PC-3 (cell line): ENCODE measurements around the gene TTLL7. TPM values are rescaled to one million over a fixed set of nuclear protein-coding genes. Genes with fewer than 3 reads are reported as not detected.

Experiments
- ATAC-seq: fragments of 200-7000 bp; cut with Tn5 transposase; 2 replicates; pipeline ENCODE4 v1.9.1; 2020; ENCODE audit warnings: mild to moderate bottlenecking, moderate library complexity
- BruUV-seq: library from RNA; stranded (reverse); fragments of 400-500 nt; replicated peaks from 2 replicates; lab custom pipeline; 2021; lab: Mats Ljungman, UMichigan
- CTCF ChIA-PET: fragments of 300-600 bp; sonication (Branson Sonifier 250); formaldehyde crosslinking; loops from one replicate; lab custom pipeline; 2022; ENCODE audit warnings: antibody characterized with exemption; lab: Charles Lee
- POLR2A ChIA-PET: fragments of 300-600 bp; sonication (Branson Sonifier 250); formaldehyde crosslinking; loops from one replicate; lab custom pipeline; 2022; ENCODE audit warnings: antibody characterized with exemption; ENCODE audit not compliant: unreplicated experiment; lab: Charles Lee
- DNase-seq: peaks from one replicate; pipeline ENCODE4 v3.0.0-alpha.2; 2015
- H2AFZ ChIP-seq: fragments of 300-600 bp; sonication (generic); 2 replicates; pipeline ENCODE4 v1.6.0; 2016; ENCODE audit warnings: antibody characterized with exemption, low read length
- H3F3A ChIP-seq: fragments of 300-600 bp; sonication (generic); one replicate; pipeline ENCODE4 v1.6.0; 2017; ENCODE audit warnings: antibody characterized with exemption, low read length, control low read depth, mild to moderate bottlenecking; ENCODE audit not compliant: unreplicated experiment
- H3K27ac ChIP-seq: fragments of 300-600 bp; sonication (generic); 2 replicates; pipeline ENCODE4 v1.5.1; 2016; ENCODE audit warnings: mild to moderate bottlenecking, low read length
- H3K27me3 ChIP-seq: fragments of 300-600 bp; sonication (generic); 2 replicates; pipeline ENCODE4 v1.6.1; 2016; ENCODE audit warnings: low read length, mixed read lengths
- H3K36me3 ChIP-seq: fragments of 300-600 bp; sonication (generic); 2 replicates; pipeline ENCODE4 v1.6.1; 2016; ENCODE audit warnings: low read depth, mixed run types, low read length, mixed read lengths
- H3K4me1 ChIP-seq: fragments of 300-600 bp; sonication (generic); 2 replicates; pipeline ENCODE4 v1.5.1; 2016; ENCODE audit warnings: low read length; ENCODE audit not compliant: insufficient read depth
- H3K4me2 ChIP-seq: fragments of 300-600 bp; sonication (generic); 2 replicates; pipeline ENCODE4 v1.6.0; 2016; ENCODE audit warnings: low read length
- H3K4me3 ChIP-seq: fragments of 300-600 bp; sonication (generic); 2 replicates; pipeline ENCODE4 v1.5.1; 2016; ENCODE audit warnings: mild to moderate bottlenecking, low read length, mixed read lengths
- H3K79me2 ChIP-seq: fragments of 300-600 bp; sonication (generic); 2 replicates; pipeline ENCODE4 v1.6.1; 2017; ENCODE audit warnings: low read length, mixed read lengths
- H3K9ac ChIP-seq: fragments of 300-600 bp; sonication (generic); 2 replicates; pipeline ENCODE4 v1.6.0; 2016; ENCODE audit warnings: mild to moderate bottlenecking, low read length
- H3K9me2 ChIP-seq: fragments of 300-600 bp; sonication (generic); replicated peaks from 2 replicates; pipeline ENCODE4 v1.6.1; 2016; ENCODE audit warnings: mixed run types, low read length, mixed read lengths
- H3K9me3 ChIP-seq: fragments of 300-600 bp; sonication (generic); 2 replicates; pipeline ENCODE4 v1.6.1; 2016; ENCODE audit warnings: low read length, mixed read lengths
- H4K20me1 ChIP-seq: fragments of 300-600 bp; sonication (generic); 2 replicates; pipeline ENCODE4 v1.6.1; 2016; ENCODE audit warnings: low read length, mixed read lengths
- EZH2 ChIP-seq: fragments of 300-600 bp; sonication (generic); IDR thresholded peaks from one replicate; pipeline ENCODE4 v1.6.1; 2017; ENCODE audit warnings: antibody characterized with exemption, mild to moderate bottlenecking, low read length; ENCODE audit not compliant: unreplicated experiment
- EZH2phosphoT487 ChIP-seq: fragments of 300-600 bp; sonication (generic); IDR thresholded peaks from 2 replicates; pipeline ENCODE4 v1.6.1; 2018; ENCODE audit warnings: mild to moderate bottlenecking, antibody characterized with exemption, low read length, borderline replicate concordance
- intact Hi-C: fragments of 100-400 bp; cut with micrococcal nuclease; formaldehyde crosslinking; loops from 2 replicates; pipeline ENCODE4 v1.9.0; 2023
- total RNA-seq: library from RNA; depleted of rRNA; stranded (reverse); fragments of >200 nt; gene quantifications from 2 replicates; pipeline ENCODE4 v1.2.3, GENCODE V29; 2014
- TF ChIP-seq, protein P1 (sequence below): fragments of 300-600 bp; sonication (generic); conservative IDR thresholded peaks from 2 replicates; pipeline ENCODE4 v1.5.1; 2017; ENCODE audit warnings: antibody characterized with exemption, low read depth, mild to moderate bottlenecking, low read length

The TTLL7 gene
- total RNA-seq, 1 experiment from 2014 or later, result 3.8 TPM

DNA sequence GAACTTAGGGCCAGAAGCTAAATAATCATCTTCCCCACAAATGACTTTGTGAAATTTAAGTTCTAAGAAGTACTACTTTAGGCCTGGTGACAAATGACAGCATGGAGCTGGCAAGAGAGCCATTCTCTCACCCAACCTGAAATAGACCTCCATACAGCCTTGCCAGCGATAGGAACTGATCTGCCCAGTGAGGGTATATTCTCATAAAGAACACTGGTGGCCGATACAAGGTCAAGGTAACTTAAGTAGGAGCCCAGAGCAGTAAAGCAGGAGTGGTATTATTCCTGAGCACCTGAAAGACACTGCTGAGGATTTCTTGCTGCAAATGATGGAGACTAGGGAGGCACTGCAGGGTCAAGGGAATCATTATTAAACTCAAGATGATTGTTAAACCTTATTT is 2.6 kb upstream of the TTLL7 start:
- Histone ChIP-seq H3K9me2 (no peaks in the 10 kb centered on the region), H3K79me2 (no peaks in the 10 kb centered on the region), H3K4me1 (peaks cover 16% of the 10 kb centered on the region), H4K20me1 (no peaks in the 10 kb centered on the region), H3K4me3 (no peak overlapping the region), H3K27ac (no peak overlapping the region), H2AFZ (no peak overlapping the region), H3K9me3 (no peaks in the 10 kb centered on the region), H3K36me3 (no peaks in the 10 kb centered on the region), H3F3A (no peaks in the 10 kb centered on the region), H3K4me2 (no peak overlapping the region), H3K27me3 (no peaks in the 10 kb centered on the region), H3K9ac (no peak overlapping the region)
- intact Hi-C loops, result no loop called here
- ChIA-PET POLR2A (no interaction called here), CTCF (interaction anchor here (0.7 kb wide), 1 partner anchor 122 kb away, joined by 3 read pairs; no protein-coding TSS in a partner anchor)
- no TSS peak for BruUV-seq
- TF ChIP-seq EZH2, result no peak
- TF ChIP-seq, protein P1, sequence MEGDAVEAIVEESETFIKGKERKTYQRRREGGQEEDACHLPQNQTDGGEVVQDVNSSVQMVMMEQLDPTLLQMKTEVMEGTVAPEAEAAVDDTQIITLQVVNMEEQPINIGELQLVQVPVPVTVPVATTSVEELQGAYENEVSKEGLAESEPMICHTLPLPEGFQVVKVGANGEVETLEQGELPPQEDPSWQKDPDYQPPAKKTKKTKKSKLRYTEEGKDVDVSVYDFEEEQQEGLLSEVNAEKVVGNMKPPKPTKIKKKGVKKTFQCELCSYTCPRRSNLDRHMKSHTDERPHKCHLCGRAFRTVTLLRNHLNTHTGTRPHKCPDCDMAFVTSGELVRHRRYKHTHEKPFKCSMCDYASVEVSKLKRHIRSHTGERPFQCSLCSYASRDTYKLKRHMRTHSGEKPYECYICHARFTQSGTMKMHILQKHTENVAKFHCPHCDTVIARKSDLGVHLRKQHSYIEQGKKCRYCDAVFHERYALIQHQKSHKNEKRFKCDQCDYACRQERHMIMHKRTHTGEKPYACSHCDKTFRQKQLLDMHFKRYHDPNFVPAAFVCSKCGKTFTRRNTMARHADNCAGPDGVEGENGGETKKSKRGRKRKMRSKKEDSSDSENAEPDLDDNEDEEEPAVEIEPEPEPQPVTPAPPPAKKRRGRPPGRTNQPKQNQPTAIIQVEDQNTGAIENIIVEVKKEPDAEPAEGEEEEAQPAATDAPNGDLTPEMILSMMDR, result no peak
- TF ChIP-seq EZH2phosphoT487, result no peak
- DNase-seq (no peak), ATAC-seq (no peak)

DNA sequence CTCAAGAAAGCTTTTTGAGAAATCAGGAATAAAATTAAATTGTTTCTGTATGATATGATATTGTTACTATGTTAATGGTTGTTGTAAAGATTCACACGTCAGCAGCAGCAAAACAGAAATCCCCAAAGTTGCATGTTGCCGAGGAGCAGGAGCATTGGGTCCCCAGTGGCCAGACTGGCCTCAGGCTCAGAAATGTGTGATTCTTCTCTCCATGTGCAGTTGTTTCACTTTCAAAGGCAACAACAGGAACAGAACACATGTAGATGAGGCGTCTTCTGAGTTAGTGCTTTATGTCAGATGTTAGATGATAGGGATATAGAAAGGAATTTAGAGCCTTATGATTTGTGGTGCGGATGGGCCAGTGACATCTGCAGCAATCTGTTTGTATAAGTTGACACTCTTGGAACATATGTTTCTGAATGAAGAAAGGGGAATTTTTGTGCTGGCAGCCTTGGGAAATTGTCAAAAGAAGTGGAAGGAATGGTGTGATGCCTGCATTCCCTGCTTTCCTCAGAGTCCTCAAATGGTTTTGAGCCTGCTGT is 2.1 kb upstream of the TTLL7 start:
- intact Hi-C loops, result no loop called here
- H3K4me3 ChIP-seq, result no peak overlapping the region
- ATAC-seq (no peak), DNase-seq (no peak)
- H3K9ac ChIP-seq, result no peak overlapping the region
- no peak overlapping the region for H2AFZ ChIP-seq
- ChIA-PET POLR2A (no interaction called here), CTCF (interaction anchor here (0.7 kb wide), 1 partner anchor 122 kb away, joined by 3 read pairs; no protein-coding TSS in a partner anchor)
- H3K4me2 ChIP-seq, result no peak overlapping the region
- H3K36me3 ChIP-seq, result no peaks in the 10 kb centered on the region
- TF ChIP-seq, protein P1, result no peak
- no peak for TF ChIP-seq EZH2phosphoT487
- TF ChIP-seq EZH2, result no peak
- H3K27me3 ChIP-seq, result no peaks in the 10 kb centered on the region
- no peak overlapping the region for H3K27ac ChIP-seq
- peaks cover 16% of the 10 kb centered on the region for H3K4me1 ChIP-seq
- H3K9me2 ChIP-seq, result no peaks in the 10 kb centered on the region
- H3F3A ChIP-seq, result no peaks in the 10 kb centered on the region
- no peaks in the 10 kb centered on the region for H3K9me3 ChIP-seq
- H3K79me2 ChIP-seq, result no peaks in the 10 kb centered on the region
- no TSS peak for BruUV-seq
- H4K20me1 ChIP-seq, result no peaks in the 10 kb centered on the region

DNA sequence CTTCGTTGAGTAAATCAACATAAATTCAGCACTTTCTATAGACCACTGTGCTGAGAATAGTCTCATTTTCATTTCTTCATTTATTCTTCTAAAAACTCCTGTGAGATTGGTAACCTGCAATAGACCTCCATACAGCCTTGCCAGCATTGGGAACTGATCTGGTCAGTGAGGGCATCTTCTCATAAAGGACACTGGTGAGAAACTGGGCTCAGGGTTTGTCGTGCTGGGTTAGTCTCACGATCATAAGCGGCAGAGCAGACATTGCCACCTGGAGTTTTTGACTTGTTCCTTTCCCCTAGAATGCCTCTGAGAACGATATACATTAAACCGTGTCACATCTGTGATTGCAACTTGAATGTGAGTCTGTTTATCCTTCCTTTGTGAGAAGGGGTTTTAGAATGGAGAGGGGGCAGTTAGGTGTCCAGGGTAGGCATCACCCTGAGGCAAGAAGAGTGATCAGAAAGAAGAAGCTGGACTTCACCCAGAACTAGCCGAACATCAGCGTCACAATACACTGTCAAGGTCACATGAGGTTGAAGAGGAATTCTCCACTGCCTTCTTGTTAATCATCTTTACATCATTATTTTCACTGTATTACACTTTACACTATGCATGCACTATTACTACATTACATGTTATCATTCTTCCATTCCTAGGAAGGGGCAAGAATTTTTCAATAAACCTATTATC is 1.4 kb upstream of the TTLL7 start:
- TF ChIP-seq EZH2phosphoT487 (no peak), EZH2 (no peak)
- TF ChIP-seq, protein P1, result no peak
- Histone ChIP-seq H4K20me1 (no peaks in the 10 kb centered on the region), H2AFZ (no peak overlapping the region), H3K27me3 (no peaks in the 10 kb centered on the region), H3K4me2 (no peak overlapping the region), H3K4me1 (peaks cover 16% of the 10 kb centered on the region), H3K27ac (no peak overlapping the region), H3K4me3 (no peak overlapping the region), H3K36me3 (no peaks in the 10 kb centered on the region), H3K9me3 (no peaks in the 10 kb centered on the region), H3K9me2 (no peaks in the 10 kb centered on the region), H3K79me2 (no peaks in the 10 kb centered on the region), H3F3A (no peaks in the 10 kb centered on the region), H3K9ac (no peak overlapping the region)
- ChIA-PET POLR2A (no interaction called here), CTCF (no interaction called here)
- ATAC-seq (no peak), DNase-seq (no peak)
- BruUV-seq, result no TSS peak
- intact Hi-C loops, result no loop called here
